MM.1S (cell line): ENCODE results near the gene GSTM2.

ENCODE experiments used
- EZH2 ChIP-seq: fragments of 300-600 bp; sonication (generic); optimal IDR thresholded peaks from 2 replicates; pipeline ENCODE3; 2017; ENCODE audit warnings: low read depth, mild to moderate bottlenecking, antibody characterized with exemption, low read length, mixed read lengths
- EZH2phosphoT487 ChIP-seq: fragments of 300-600 bp; sonication (generic); IDR thresholded peaks from 2 replicates; pipeline ENCODE4 v1.6.1; 2018; ENCODE audit warnings: antibody characterized with exemption, low read length
- TF ChIP-seq, protein P1 (sequence below): fragments of 300-600 bp; sonication (generic); IDR thresholded peaks from 2 replicates; pipeline ENCODE4 v1.5.1; 2016; ENCODE audit warnings: antibody characterized with exemption, low read length, mixed read lengths

- TF ChIP-seq EZH2 (no peak), EZH2phosphoT487 (no peak)
- TF ChIP-seq, protein P1, sequence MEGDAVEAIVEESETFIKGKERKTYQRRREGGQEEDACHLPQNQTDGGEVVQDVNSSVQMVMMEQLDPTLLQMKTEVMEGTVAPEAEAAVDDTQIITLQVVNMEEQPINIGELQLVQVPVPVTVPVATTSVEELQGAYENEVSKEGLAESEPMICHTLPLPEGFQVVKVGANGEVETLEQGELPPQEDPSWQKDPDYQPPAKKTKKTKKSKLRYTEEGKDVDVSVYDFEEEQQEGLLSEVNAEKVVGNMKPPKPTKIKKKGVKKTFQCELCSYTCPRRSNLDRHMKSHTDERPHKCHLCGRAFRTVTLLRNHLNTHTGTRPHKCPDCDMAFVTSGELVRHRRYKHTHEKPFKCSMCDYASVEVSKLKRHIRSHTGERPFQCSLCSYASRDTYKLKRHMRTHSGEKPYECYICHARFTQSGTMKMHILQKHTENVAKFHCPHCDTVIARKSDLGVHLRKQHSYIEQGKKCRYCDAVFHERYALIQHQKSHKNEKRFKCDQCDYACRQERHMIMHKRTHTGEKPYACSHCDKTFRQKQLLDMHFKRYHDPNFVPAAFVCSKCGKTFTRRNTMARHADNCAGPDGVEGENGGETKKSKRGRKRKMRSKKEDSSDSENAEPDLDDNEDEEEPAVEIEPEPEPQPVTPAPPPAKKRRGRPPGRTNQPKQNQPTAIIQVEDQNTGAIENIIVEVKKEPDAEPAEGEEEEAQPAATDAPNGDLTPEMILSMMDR = no peak
These were observed 10.5 kb upstream of the GSTM2 start for GRCh38 chr1:109657395-109657794.
